Activated effector memory CD4-positive, alpha-beta T cell treated with anti-CD3 and anti-CD28 coated beads, Interleukin-2, amount 50 U/mL, for 16 hours (primary cell): ENCODE results near the gene GTF3A.
A peak's percentile ranks its signal among the peaks of the same experiment; 100 is the strongest.
"Not testable (repeated sequence)": the region's sequence is repeated elsewhere in the genome, so short reads cannot be mapped to it uniquely, and the experiment has no call there.

ENCODE experiments used
- DNase-seq: peaks from one replicate; pipeline ENCODE4 v3.0.0-alpha.2; 2020

Gene GTF3A

GRCh38 chr13:27424246-27425157 is at the start of gene GTF3A:
TSS of gene GTF3A (plus strand) at chr13:27424619.
- peak; percentile 95 for DNase-seq

GRCh38 chr13:27374650-27375049 is 49.8 kb upstream of the GTF3A start:
- DNase-seq = peak; percentile 79

DNA sequence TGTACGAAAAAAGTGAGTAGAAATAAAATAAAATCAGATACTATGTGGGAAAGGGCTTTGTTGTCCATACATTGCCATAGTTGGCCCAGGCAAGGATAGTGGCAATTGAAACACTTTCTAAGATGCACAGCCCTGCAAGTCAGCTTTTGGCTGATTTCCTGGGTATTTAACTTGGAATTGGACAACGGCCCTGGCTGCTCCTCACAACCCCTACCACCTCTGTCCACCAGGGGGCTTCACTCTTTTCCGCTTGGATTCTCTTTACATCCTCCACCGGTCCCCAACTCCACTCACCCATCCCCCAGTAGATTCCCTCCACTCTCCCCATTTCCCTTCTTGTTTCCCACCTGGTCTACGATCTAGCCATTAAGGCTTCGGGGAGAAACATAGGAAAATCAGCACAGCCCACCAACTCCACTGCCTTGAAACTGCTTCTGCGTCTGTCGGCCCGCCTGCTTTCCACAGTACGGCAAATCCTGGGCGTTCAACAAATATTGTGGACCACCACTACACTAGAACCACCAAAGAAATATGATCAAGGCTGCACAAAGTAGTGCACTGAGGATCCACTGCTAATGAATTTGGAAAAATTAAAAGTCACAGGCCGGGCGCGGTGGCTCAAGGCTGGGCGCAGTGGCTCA is 48.6 kb upstream of the GTF3A start:
- peak; percentile 81 for DNase-seq

DNA sequence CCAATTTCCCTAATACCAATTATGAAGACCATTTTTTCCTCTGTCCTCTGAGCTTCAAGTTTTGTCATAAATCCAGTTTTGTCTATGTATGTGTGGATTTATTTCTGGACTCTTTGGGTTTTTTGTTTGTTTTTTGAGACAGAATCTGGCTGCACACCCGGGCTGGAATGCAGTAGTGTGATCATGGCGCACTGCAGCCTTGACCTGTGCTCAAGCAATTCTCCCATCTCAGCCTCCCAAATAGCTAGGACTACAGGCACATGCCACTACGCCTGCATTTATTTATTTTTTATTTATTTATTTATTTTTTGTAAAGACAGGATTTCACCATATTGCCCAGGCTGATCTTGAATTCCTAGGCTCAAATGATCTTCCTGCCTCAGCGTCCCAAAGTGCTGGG is 45.3 kb upstream of the GTF3A start:
- no peak for DNase-seq

DNA sequence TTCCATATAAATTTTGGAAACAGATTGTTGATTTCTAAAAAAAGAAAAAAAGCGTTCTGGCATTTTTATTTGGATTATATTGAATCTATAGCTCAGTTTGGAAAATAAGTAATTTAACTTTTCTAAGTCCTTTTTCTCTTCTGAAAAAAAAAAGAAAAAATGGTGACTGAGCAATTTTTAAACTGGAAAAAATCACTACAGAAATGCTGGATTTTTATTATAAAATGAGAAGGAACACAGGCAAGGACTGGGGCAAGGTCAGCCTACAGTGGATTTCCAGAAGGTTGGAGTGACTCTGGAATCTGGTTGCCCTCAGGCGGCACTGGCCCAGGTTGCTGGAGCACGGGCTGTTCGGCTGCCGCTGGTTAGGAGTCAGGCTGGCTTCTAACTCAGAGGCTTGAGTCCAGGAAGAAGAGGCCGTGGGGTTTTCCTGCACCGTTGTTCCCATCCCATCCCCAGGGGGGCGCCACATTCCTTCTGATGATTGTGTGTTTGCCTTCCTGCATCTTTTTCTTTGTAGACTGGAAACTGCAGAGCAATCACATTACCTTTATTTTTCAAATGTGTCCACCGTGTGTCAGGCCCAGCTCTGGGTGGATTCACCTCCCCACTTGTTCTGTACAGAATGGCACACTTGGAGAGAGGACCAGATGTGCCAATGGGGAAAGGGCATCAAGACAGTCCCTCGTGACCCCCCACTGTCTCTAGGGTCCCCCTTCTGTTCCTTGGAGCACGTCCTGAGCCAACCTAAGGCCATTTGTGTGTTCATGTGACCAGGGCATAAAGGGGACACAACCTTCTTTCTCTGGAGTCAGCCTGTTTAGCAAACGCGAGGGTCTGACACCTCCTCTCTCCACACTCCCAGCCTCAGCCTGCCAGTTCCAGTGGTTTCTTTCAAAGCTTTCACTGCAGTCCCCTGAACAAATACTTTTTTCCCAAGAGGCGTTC is 44.5 kb upstream of the GTF3A start:
- peak; percentile 79 for DNase-seq

- no peak for DNase-seq
Observed at GRCh38 chr13:27381601-27382000, 42.8 kb upstream of the GTF3A start.

DNA sequence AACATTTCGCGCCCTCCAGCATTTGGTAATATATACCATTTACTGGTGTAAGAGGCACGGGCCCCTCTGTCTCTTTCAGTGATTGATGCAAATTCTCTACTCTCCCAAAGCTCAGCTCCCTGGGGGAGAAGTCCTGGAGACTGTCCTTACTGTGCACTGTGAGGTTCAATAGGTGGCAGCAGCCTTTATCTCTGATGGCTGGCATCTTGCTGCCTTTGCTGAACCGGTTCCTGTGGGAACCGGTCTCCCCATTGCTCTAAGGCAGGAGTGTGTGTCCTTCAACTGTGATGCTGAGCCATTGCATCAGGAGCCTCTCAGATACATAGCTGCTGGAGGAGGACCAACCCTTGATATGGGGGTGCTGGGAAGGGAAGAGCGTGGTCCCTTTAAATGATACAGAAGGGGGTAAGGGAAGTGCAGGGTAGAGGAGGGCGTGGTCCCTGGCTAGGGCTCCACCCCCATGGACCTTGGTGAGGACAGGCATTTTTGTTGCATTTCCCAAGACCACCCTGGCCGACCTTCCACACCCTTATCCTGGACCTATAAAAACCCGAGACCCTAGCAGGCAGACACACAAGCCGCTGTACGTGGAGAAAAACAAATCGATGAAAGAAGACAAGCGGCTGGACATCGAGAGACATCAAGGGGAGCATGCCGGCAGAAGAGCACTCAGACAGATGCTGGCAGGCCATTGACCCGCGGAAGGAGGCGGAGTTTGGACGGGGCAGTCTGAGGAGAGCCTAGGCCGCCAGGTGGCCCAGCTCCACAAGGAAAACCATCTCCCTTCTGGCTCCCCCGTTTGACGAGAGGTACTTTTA is 41.1 kb upstream of the GTF3A start:
- no peak for DNase-seq

DNA sequence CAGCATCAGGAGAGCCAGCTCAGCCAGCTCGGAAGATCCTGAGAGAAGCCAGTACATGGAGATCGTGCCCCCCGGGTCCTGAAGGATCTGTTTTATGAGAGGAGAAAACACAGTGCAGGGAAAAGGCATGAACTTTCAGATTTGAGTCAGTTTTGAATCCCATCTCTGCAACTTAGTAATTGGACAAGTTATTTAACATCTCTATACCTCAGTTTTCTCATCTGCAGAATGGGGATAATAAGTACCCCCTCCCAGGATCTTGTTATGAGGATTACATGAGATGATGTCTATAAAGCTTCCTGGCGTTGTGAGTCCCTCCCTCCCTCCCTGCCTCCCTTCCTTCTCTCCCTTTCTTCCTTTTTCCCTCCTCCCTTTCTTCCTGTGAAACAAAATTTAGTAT is 40.1 kb upstream of the GTF3A start:
- DNase-seq = no peak

- DNase-seq = no peak
Observed at GRCh38 chr13:27388241-27388640, 36.2 kb upstream of the GTF3A start.

GRCh38 chr13:27389891-27390290 is 34.5 kb upstream of the GTF3A start:
- no peak for DNase-seq

DNA sequence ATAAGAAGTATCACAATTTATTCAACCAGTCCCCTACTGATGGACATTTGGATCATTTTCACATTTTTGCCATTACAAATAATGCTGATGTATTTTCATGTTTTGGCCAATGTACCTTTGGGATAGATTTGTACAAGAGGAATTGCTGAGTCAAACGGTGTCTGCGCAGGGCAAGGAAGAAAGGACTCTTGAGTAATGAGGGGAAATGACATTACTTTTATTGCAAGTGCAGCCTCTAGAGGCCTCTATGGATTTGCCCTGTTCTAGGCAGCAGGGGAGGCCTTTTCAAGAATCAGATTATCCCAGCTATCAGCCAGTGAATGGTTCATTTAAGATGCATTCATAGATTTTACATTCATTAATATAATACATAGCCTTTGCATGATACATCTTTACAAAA is 32.9 kb upstream of the GTF3A start:
- no peak for DNase-seq

- DNase-seq = no peak
Observed at GRCh38 chr13:27393101-27393500, 31.3 kb upstream of the GTF3A start.

- no peak for DNase-seq
Observed at GRCh38 chr13:27395007-27395510, 29.4 kb upstream of the GTF3A start.

DNA sequence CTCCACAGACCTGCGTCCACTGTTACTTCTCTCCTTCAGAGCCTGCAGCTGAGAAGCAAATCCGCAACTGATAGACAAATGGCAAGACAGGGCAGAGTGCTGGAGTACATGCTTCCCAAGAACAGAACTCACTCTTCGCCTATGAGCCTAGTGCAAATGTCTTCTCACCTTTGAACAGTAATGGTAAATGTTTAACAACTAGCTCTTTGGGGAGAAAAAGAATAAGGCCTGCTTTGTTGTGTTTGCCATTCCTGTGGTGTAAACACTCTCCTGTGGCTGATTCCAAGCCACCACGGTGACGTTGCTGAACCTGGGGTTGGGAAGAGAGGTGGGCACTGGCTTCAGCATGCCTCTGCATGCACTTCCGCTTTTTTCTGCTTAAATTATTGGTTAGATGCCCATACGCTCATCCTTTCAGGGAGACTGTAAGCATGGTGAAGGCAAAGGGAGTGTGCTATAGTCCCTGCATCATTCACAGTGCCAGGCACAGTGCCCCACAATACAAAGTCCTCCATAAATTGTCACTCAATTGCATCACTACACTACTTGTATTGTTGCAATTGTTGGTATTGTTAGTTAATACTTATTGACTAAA is 28.1 kb upstream of the GTF3A start:
- DNase-seq = no peak

DNA sequence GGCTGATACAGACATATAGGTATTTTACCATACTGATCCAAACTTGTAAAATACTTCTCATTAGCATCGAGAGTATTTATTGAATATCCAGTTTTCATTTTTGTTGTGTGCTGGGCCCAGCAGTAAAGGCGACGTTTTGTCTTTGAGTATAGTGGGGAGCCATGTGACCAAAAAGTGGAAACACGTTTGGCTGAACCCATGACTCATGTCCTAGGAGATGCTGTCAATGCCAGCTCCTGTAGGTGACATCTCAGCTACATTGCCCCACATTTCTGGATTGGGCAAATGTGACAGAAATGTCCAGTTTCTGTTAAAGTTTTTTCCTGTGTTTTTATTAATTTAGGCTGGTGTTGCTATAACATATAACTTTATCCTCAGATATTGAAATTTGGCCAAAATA is 26.1 kb upstream of the GTF3A start:
- no peak for DNase-seq

DNA sequence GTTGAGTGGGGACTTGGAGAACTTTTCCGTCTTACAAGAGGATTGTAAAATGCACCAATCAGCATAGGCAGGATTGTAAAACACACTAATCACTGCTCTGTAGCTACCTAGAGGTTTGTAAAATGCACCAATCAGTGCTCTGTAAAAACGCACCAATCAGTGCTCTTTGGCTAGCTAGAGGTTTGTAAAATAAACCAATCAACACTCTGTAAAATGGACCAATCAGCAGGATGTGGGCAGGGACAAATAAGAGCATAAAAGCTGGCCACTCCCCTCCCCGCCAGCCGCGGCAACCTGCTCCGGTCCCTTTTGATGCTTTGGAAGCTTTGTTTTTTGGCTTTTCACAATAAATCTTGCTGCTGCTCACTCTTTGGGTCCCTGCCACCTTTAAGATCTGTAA is 24.0 kb upstream of the GTF3A start:
- not testable (repeated sequence) for DNase-seq

DNA sequence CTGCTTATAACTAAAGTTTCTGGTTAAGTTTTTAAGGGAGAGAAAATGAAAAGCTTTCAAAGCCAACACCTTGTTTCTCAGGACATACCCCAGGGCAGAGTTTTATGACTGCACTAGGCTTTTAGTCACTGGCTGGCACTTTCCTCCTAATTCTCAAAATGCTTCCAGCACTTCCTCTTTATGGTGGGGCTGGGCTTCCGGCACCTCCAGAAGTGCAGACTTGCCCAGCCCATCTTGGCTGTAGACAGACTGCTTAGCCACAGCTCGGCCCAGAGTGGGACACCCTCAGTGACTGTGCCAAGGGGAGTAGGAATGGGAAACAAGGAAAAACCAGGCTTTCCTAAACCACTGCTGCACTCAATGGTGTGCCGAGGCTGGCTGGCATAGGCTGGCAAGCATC is 23.2 kb upstream of the GTF3A start:
- DNase-seq = no peak

DNA sequence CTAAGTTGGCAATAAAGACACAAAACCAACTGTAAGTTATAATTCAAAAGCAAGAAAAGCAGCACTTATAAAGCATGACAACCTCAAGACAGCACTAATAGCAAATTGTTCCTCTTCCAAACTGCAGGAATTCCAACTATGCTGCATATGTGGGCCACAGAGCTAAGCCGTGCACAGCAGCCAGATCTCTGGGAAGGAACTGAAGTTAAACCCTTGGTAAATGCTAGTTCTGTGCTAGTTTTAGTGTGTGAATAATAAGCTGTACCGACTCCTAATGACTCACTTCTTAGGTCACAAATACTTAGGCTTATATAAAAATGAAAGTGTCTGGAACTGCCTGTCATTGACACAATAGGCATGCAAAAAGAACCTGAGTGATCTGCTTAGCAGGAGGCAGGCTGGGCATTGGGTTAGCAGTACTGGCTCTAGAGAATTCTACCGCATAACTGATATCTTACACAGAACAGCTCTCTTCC is 21.2 kb upstream of the GTF3A start:
- DNase-seq = no peak

DNA sequence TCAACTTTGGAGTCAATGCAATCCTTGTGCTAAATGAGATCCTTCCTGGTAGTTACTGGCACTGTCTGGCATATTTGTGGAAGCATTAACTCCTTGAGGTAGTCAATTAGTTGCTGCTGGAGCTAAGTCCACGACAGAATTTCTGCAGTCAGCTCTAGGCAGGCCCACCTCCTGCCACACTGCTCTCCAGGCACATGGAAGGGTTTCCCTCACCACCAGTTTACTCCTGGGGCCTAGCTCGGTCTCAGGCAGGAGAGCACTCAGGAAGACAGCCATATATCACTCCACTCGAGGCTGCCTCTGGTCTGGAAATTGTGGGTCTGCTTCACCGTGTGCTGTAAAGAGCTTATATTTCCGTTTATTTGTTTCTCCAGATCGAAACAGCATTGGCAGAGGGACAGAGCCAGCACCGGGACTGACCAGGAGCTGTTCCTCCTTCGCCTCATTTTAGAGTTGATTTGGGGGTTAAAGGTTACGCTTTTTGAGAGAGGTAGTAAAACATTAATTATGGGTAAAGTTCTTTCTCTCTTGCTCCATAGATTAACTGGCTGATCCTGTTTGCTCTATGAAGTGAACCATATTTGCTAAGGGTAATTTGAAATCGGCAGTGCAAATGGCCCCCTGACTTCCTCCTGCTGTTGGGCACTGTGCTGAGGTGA is 20.6 kb upstream of the GTF3A start:
- DNase-seq = no peak

DNA sequence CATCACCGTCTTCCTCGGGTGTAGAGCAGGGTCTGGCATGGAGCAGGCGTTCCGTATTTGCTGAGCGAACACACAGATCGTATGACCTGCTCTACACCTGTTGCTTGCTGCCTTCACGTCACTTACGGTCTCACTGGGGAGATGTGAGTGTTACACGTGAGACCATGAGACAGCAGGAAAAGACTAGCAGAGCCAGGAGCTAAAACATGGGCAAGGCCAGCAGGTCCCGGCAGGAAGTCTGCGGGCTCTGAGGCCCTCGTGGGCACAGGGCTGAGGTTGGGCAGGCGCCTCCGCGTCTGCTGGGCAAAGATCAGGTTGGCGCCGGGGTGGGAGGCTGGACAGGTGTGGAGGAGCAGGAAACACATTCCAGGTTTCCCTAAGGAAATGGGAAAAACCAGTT is 19.7 kb upstream of the GTF3A start:
- no peak for DNase-seq

GRCh38 chr13:27405546-27406134 is 18.8 kb upstream of the GTF3A start:
- no peak for DNase-seq
